Uterus (tissue), 4 donors: ENCODE results near the gene PLCL2. TPM values are rescaled to one million over a fixed set of nuclear protein-coding genes. Genes with fewer than 3 reads are reported as not detected.

Experiments
- DNase-seq, 2 donors: peaks; one replicate each; pipeline ENCODE4 v3.0.0-alpha.2; 2019 to 2020
- H3K27ac ChIP-seq, 2 donors: fragments of 200-600 bp; sonication (generic); 1 replicate in 1 of 2; 2 replicates in 1 of 2; pipeline ENCODE4 v1.5.1; 2016 to 2018
- H3K27me3 ChIP-seq, 2 donors: fragments of 200-600 bp; sonication (generic); one replicate each; pipeline ENCODE4 v1.5.1; 2018 to 2019; ENCODE audit warnings: control low read depth in 1 of 2
- H3K36me3 ChIP-seq, 2 donors: fragments of 200-600 bp; sonication (generic); one replicate each; pipeline ENCODE4 v1.5.1; 2019; ENCODE audit warnings: control low read depth in 1 of 2
- H3K4me1 ChIP-seq, 2 donors: fragments of 200-600 bp; sonication (generic); one replicate each; pipeline ENCODE4 v1.5.1; 2018 to 2019; ENCODE audit warnings: control low read depth in 1 of 2
- H3K4me3 ChIP-seq, 2 donors: fragments of 200-600 bp; sonication (generic); 1 replicate in 1 of 2; 2 replicates in 1 of 2; pipeline ENCODE4 v1.5.1; 2018 to 2019; ENCODE audit warnings: mild to moderate bottlenecking in 1 of 2
- H3K9me3 ChIP-seq, 2 donors: fragments of 200-600 bp; sonication (generic); one replicate each; pipeline ENCODE4 v1.5.1; 2019; ENCODE audit warnings: control low read depth in 1 of 2
- POLR2A ChIP-seq, 2 donors: fragments of 450-650 bp; IDR thresholded peaks; one replicate each; pipeline ENCODE4 v1.6.1; 2016; ENCODE audit warnings: antibody characterized with exemption in 2 of 2, mild to moderate bottlenecking in 1 of 2, moderate library complexity in 1 of 2
- intact Hi-C: fragments of 100-400 bp; cut with DNase I; formaldehyde crosslinking; loops from one replicate; pipeline ENCODE4 v1.15.1; 2023; ENCODE audit warnings: low total_unique reads
- total RNA-seq, 4 donors: library from RNA; depleted of rRNA in 3 of 4; stranded (reverse); fragments of >200 nt in 3 of 4; gene quantifications; one replicate each; pipeline versions ENCODE4 v1.1.0 to v1.2.4, GENCODE V29; 2014 to 2023
- TF ChIP-seq, protein P1 (sequence below), 4 experiments: fragments of 200-600 bp in 2 of 4; fragments of 450-650 bp in 2 of 4; sonication (generic) in 2 of 4; IDR thresholded peaks; one replicate each; pipeline ENCODE4 v1.5.1; 2016 to 2019; ENCODE audit warnings: antibody characterized with exemption in 4 of 4, mild to moderate bottlenecking in 2 of 4, moderate library complexity in 1 of 4
- donor health status: DM: yes; HTN: yes; CAD: no.

The PLCL2 gene
- total RNA-seq, 4 donors from 2014 or later, result 9.7 to 63.0 (median 19.5) TPM

DNA sequence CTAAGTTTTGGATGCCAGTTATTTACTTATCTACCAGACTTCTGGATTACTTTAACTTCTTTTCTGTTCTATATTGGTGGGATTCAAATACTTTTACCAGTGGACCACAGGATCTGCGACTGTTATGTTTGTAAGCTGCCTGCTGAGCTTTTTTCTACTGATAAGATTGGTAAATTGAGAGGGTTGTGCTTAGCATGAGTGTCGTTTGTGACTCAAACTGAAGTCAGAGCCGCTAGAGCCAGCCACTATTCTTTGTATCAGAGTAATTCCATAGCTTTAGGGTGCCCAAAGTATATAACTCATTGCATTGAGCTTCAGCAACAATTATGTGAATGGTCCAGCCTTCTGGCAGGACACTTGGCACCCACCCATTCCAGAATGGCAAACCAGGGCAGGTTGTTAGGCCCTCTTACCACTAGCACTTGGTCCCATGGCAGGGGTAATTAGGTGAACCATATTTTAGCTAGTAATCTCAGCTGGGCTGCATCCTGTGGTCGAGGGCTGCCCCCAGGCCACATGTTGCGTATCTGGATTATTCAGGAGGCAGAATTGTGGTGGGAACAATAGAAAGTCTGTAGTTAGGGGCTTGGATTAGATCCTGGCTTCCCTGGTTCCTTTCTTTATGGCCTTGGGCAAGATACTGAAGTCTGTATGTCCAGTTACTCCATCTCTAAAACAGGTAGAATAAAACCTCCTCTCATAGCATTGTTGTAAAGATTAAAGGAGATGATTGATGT lies 6.0 kb downstream of the PLCL2 start:
- Histone ChIP-seq H3K36me3 (no peaks in the 10 kb centered on the region), H3K4me1 (no peaks in the 10 kb centered on the region), H3K27me3 (no peaks in the 10 kb centered on the region), H3K9me3 (no peaks in the 10 kb centered on the region), H3K4me3 (no peak overlapping the region), H3K27ac (no peak overlapping the region)
- no peak for DNase-seq
- intact Hi-C loops, result no loop called here
- TF ChIP-seq, protein P1, sequence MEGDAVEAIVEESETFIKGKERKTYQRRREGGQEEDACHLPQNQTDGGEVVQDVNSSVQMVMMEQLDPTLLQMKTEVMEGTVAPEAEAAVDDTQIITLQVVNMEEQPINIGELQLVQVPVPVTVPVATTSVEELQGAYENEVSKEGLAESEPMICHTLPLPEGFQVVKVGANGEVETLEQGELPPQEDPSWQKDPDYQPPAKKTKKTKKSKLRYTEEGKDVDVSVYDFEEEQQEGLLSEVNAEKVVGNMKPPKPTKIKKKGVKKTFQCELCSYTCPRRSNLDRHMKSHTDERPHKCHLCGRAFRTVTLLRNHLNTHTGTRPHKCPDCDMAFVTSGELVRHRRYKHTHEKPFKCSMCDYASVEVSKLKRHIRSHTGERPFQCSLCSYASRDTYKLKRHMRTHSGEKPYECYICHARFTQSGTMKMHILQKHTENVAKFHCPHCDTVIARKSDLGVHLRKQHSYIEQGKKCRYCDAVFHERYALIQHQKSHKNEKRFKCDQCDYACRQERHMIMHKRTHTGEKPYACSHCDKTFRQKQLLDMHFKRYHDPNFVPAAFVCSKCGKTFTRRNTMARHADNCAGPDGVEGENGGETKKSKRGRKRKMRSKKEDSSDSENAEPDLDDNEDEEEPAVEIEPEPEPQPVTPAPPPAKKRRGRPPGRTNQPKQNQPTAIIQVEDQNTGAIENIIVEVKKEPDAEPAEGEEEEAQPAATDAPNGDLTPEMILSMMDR (IDR thresholded peaks at IDR 0.05), result no peak
- no peak for TF ChIP-seq POLR2A (IDR thresholded peaks at IDR 0.05)

DNA sequence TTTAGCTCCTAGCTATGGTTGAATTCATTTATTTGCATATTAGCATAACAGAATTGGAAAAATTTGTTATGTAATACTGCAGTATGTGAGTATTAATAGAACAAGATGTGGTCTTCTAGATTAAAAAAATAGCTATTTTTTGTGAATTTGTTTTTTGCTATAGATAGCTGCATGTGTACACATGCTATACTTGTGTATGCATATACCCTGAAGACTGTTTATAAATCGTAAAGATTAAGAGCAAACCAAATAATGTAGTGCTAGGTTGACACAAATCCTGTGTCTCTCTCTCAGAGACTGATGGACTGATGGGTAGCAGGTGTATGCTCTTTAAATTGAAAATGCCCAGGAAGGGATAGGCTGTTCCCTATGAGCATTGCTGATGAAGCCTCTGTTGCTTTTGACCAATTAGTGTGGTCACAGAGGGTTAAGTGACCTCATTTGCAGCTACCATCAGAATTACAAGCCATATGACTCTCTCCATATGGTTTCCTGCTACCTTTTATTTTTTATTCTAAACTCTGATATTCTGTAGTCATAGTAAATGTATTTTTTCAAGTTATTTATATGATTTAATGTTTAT lies 9.0 kb downstream of the PLCL2 start:
- DNase-seq, result no peak
- H3K9me3 ChIP-seq, result no peaks in the 10 kb centered on the region
- H3K36me3 ChIP-seq, result no peaks in the 10 kb centered on the region
- TF ChIP-seq, protein P1 (IDR thresholded peaks at IDR 0.05), result no peak
- TF ChIP-seq POLR2A (IDR thresholded peaks at IDR 0.05), result no peak
- intact Hi-C loops, result no loop called here
- H3K4me3 ChIP-seq, result no peak overlapping the region
- no peaks in the 10 kb centered on the region for H3K4me1 ChIP-seq
- no peak overlapping the region for H3K27ac ChIP-seq
- no peaks in the 10 kb centered on the region for H3K27me3 ChIP-seq

DNA sequence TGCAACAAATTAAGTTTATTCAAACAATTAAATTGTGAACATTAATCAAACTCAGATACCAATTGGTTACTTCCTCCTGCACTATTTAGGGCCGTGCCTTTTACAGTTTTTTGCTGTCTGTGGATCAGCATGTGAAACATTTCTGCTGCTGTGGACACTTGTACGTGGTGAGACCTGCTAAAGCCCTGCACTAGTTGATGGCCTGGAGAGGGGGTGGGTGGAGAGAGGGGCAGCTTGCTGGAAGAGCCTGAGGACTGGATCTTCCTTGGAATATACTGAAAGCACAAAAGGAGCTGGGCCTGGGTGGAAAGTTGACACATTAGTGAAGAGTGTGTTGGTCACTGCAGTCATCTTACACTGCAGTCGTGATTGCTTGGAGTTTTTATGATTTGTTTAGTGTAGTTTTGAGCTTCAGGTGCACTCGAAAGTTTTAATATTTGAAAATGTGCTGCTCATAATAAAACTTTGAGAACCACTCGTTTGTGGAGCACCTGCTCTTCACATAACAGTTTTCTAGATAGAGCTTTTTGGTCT lies 11.4 kb downstream of the PLCL2 start:
- no peak for DNase-seq
- Histone ChIP-seq H3K4me3 (no peak overlapping the region), H3K27me3 (no peaks in the 10 kb centered on the region), H3K4me1 (no peaks in the 10 kb centered on the region), H3K9me3 (no peaks in the 10 kb centered on the region), H3K36me3 (no peaks in the 10 kb centered on the region), H3K27ac (no peak overlapping the region)
- intact Hi-C loops, result no loop called here
- TF ChIP-seq POLR2A (IDR thresholded peaks at IDR 0.05), result no peak
- TF ChIP-seq, protein P1 (IDR thresholded peaks at IDR 0.05), result no peak

DNA sequence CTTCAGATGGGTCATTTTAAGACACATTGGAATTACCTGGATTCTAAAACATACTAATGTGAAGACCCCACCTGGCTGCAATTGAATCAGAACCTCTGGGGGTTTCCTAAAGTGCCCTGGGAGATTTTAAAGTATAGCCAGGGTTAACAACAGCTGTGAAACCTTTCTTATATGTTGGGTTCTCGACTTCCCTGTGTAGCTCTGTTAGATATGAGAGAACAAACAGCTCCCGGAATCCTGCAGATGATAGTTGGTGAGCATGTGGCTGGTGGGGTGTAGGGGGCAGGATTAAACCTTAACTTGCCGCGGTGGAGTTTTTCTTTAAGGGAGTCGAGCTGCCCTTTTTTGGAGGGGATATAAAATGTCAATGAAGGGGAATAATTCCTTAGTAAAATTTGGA lies 12.1 kb downstream of the PLCL2 start:
- Histone ChIP-seq H3K27me3 (no peaks in the 10 kb centered on the region), H3K4me1 (no peaks in the 10 kb centered on the region), H3K27ac (peak overlapping the region in 1 of 2 donors; percentile 33), H3K9me3 (no peaks in the 10 kb centered on the region), H3K4me3 (no peak overlapping the region), H3K36me3 (no peaks in the 10 kb centered on the region)
- no peak for DNase-seq
- TF ChIP-seq, protein P1 (IDR thresholded peaks at IDR 0.05), result no peak
- no peak for TF ChIP-seq POLR2A (IDR thresholded peaks at IDR 0.05)
- intact Hi-C loops, result no loop called here

DNA sequence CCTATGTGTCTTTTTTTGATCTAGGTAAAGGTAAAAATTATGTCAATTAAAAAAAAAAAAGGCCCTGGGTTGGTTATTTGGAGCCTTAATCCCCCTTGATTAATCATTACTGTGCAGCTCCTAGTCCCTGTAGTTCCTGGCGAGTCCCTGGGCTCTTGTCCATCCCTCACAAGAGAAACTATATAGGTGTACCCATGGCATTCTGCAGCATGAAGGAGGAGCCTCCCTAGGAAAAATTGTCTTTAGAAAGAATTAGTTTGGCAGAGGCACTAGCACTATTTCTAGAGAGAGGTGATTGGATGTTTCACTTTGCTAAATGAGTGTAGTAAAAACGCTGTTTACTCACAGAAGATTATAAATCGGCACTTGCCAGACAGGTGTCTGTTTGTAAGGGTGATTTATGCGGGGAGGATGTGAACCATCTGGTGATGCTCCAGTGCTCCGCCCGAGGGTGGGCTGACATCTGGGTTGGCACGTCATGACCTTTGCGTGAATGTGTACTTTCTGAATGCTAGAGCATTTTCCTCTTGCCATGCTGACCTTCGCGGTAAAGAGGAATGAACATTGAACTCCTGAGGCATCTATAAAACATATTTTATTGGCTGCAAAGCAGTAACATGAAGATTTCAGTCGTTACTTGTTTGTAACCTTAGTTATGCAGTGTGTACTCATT lies 12.6 kb downstream of the PLCL2 start:
- Histone ChIP-seq H3K27ac (peak overlapping the region in 1 of 2 donors; percentile 33), H3K4me3 (peak overlapping the region in 1 of 2 donors; percentile 24), H3K27me3 (no peaks in the 10 kb centered on the region), H3K9me3 (no peaks in the 10 kb centered on the region), H3K4me1 (no peaks in the 10 kb centered on the region), H3K36me3 (no peaks in the 10 kb centered on the region)
- no peak for TF ChIP-seq POLR2A (IDR thresholded peaks at IDR 0.05)
- TF ChIP-seq, protein P1 (IDR thresholded peaks at IDR 0.05), result no peak
- intact Hi-C loops, result no loop called here
- DNase-seq, result no peak
